HepG2 (cell line): ENCODE measurements around the gene PRKCZ. TPM values are rescaled to one million over a fixed set of nuclear protein-coding genes. Genes with fewer than 3 reads are reported as not detected.
A peak's percentile ranks its signal among the peaks of the same experiment; 100 is the strongest.

Source experiments
- ARNTL ChIP-seq: sonication (generic); formaldehyde crosslinking; IDR thresholded peaks from 2 replicates; pipeline ENCODE4 v1.4.0; 2020; ENCODE audit warnings: mild to moderate bottlenecking, missing genetic modification reagents
- MEIS1 ChIP-seq: sonication (generic); formaldehyde crosslinking; IDR thresholded peaks from 2 replicates; pipeline ENCODE4 v1.9.0; 2021; ENCODE audit warnings: mild to moderate bottlenecking, missing genetic modification reagents, moderate library complexity, borderline replicate concordance
- NAIF1 ChIP-seq: sonication (generic); formaldehyde crosslinking; IDR thresholded peaks from 2 replicates; pipeline ENCODE4 v1.5.0; 2020; ENCODE audit warnings: mild to moderate bottlenecking, missing genetic modification reagents, borderline replicate concordance
- NONO ChIP-seq, 2 experiments: fragments of 450-650 bp in 1 of 2; sonication (generic) in 1 of 2; formaldehyde crosslinking in 1 of 2; IDR thresholded peaks in 1 of 2; conservative IDR thresholded peaks in 1 of 2; 2 replicates each; pipeline versions ENCODE4 v1.6.1 to v1.8.0; 2017 to 2022; ENCODE audit warnings: mild to moderate bottlenecking in 1 of 2, missing genetic modification reagents in 1 of 2, moderate library complexity in 1 of 2
- PHF5A ChIP-seq: IDR thresholded peaks from one replicate; pipeline ENCODE4 v1.6.1; 2018; ENCODE audit warnings: low read depth, missing genetic modification reagents; ENCODE audit not compliant: unreplicated experiment
- POLR2A ChIP-seq, 2 experiments: IDR thresholded peaks; 2 replicates each; pipeline ENCODE4 v1.6.1; 2011; ENCODE audit warnings: low read depth in 2 of 2, low read length in 2 of 2, mild to moderate bottlenecking in 1 of 2, moderate library complexity in 1 of 2; ENCODE audit not compliant: insufficient read depth in 1 of 2
- ZBTB1 ChIP-seq: sonication (generic); formaldehyde crosslinking; IDR thresholded peaks from 2 replicates; pipeline ENCODE4 v1.4.0; 2020; ENCODE audit warnings: missing genetic modification reagents, borderline replicate concordance
- ZNF230 ChIP-seq: sonication (generic); formaldehyde crosslinking; IDR thresholded peaks from 2 replicates; pipeline ENCODE4 v1.4.0; 2020; ENCODE audit warnings: mild to moderate bottlenecking, missing genetic modification reagents
- ZNF280B ChIP-seq: sonication (generic); formaldehyde crosslinking; IDR thresholded peaks from 2 replicates; pipeline ENCODE4 v1.5.0; 2020; ENCODE audit warnings: missing genetic modification reagents, mild to moderate bottlenecking, borderline replicate concordance
- ZNF329 ChIP-seq: sonication (generic); formaldehyde crosslinking; IDR thresholded peaks from 2 replicates; pipeline ENCODE4 v1.9.0; 2021; ENCODE audit warnings: low read depth, mild to moderate bottlenecking, missing genetic modification reagents
- ZNF724P ChIP-seq: sonication (generic); formaldehyde crosslinking; IDR thresholded peaks from 2 replicates; pipeline ENCODE4 v1.8.0; 2022; ENCODE audit warnings: missing genetic modification reagents, borderline replicate concordance
- ZSCAN22 ChIP-seq: sonication (generic); formaldehyde crosslinking; IDR thresholded peaks from 2 replicates; pipeline ENCODE4 v1.4.0; 2020; ENCODE audit warnings: mild to moderate bottlenecking, missing genetic modification reagents
- polyA plus RNA-seq, 8 experiments: library from polyadenylated mRNA; depleted of rRNA in 3 of 8; stranded (reverse) in 7 of 8; unstranded in 1 of 8; fragments of >200 nt; fragmentation: Illumina TruSeq in 4 of 8; extraction: Trizol in 4 of 8; gene quantifications; 2 replicates each; pipeline versions ENCODE4 v1.2.1 to v1.2.3, GENCODE V29; 2011 to 2016; ENCODE audit warnings: low read depth in 4 of 8, missing spikeins in 1 of 8, mixed read lengths in 1 of 8; ENCODE audit not compliant: insufficient read depth in 1 of 8
- total RNA-seq, 5 experiments: library from RNA; depleted of rRNA; stranded (reverse); fragments of >200 nt; fragmentation: Illumina TruSeq; extraction: Trizol; gene quantifications; 2 replicates each; pipeline ENCODE4 v1.2.3, GENCODE V29; 2016; ENCODE audit warnings: low read depth in 1 of 5
- TF ChIP-seq, protein P1 (sequence below): sonication (generic); formaldehyde crosslinking; IDR thresholded peaks from 2 replicates; pipeline ENCODE4 v1.9.0; 2021; ENCODE audit warnings: missing genetic modification reagents, borderline replicate concordance
- TF ChIP-seq, protein P2 (sequence below): sonication (generic); formaldehyde crosslinking; IDR thresholded peaks from 2 replicates; pipeline ENCODE4 v1.4.0; 2020; ENCODE audit warnings: mild to moderate bottlenecking, missing genetic modification reagents
- TF ChIP-seq, protein P3 (sequence below), 2 experiments: sonication (generic) in 1 of 2; formaldehyde crosslinking in 1 of 2; IDR thresholded peaks; 2 replicates each; pipeline versions ENCODE4 v1.5.1 to v1.6.1; 2011 to 2020; ENCODE audit warnings: borderline replicate concordance in 1 of 2, low read depth in 1 of 2, low read length in 1 of 2, mild to moderate bottlenecking in 1 of 2, missing genetic modification reagents in 1 of 2, moderate library complexity in 1 of 2
- TF ChIP-seq, protein P4 (sequence below): sonication (generic); formaldehyde crosslinking; IDR thresholded peaks from 2 replicates; pipeline ENCODE4 v1.4.0; 2020; ENCODE audit warnings: missing genetic modification reagents, borderline replicate concordance

PRKCZ gene
- total and polyA plus RNA-seq, 2 of the 13 experiments (the other 11 are each of a cell fraction or from before 2014, with no cell fraction given) = 34.7 to 85.2 TPM

DNA sequence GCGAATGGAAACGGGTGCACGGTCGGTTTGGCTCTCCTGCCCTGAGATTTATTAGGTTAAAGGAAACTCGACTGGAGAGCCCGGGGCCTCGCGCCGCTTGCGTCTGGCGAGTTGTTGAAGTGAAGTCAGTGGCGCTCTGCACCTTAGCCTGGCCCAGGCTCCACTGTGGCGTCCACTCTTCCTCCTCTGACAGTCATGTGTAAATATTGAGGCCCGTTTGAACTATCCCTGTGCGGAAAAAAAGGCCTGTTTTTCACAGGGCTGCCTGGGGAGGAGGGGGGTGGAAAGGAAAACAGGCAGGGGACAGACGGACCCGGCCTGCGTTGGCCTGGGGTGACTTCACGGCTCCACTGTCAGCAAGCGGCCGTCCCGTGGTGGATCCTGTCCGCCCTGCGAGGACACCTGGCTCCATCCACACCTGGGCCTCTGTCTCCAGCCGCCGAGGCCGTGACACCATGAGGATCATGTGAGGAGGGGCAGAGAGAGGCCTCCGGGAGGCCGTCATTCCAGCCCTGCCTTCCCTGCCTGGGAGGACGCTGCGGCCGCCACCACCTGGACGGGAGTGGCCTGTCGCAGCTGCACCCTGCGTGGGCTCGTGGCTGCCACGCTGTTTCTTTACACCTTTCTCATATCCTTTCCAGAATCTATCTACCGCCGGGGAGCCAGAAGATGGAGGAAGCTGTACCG lies 84.6 kb downstream of the PRKCZ start (continued):
- TF ChIP-seq, protein P1, sequence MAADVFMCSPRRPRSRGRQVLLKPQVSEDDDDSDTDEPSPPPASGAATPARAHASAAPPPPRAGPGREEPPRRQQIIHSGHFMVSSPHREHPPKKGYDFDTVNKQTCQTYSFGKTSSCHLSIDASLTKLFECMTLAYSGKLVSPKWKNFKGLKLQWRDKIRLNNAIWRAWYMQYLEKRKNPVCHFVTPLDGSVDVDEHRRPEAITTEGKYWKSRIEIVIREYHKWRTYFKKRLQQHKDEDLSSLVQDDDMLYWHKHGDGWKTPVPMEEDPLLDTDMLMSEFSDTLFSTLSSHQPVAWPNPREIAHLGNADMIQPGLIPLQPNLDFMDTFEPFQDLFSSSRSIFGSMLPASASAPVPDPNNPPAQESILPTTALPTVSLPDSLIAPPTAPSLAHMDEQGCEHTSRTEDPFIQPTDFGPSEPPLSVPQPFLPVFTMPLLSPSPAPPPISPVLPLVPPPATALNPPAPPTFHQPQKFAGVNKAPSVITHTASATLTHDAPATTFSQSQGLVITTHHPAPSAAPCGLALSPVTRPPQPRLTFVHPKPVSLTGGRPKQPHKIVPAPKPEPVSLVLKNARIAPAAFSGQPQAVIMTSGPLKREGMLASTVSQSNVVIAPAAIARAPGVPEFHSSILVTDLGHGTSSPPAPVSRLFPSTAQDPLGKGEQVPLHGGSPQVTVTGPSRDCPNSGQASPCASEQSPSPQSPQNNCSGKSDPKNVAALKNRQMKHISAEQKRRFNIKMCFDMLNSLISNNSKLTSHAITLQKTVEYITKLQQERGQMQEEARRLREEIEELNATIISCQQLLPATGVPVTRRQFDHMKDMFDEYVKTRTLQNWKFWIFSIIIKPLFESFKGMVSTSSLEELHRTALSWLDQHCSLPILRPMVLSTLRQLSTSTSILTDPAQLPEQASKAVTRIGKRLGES (CRISPR knock-in tag) = no peak
- 0 out of 2 replicates have a peak, but pooled peaks have one; percentile 17 for TF ChIP-seq ZNF329 (CRISPR knock-in tag)
- TF ChIP-seq ARNTL (CRISPR knock-in tag) = no peak; the same call in none of the 2 replicates
- no peak for TF ChIP-seq ZNF230 (CRISPR knock-in tag)
- TF ChIP-seq ZNF724P = peak; percentile 39; the same call in 1 of the 2 replicates
- no peak for TF ChIP-seq NONO (IDR thresholded peaks at IDR 0.05)
- TF ChIP-seq NONO (CRISPR knock-in tag; conservative IDR thresholded peaks at IDR 0.05) = peak; percentile 52; the same call in 1 of the 2 replicates
- peak; percentile 46; the same call in 1 of the 2 replicates for TF ChIP-seq ZNF280B (CRISPR knock-in tag)
- TF ChIP-seq, protein P2, sequence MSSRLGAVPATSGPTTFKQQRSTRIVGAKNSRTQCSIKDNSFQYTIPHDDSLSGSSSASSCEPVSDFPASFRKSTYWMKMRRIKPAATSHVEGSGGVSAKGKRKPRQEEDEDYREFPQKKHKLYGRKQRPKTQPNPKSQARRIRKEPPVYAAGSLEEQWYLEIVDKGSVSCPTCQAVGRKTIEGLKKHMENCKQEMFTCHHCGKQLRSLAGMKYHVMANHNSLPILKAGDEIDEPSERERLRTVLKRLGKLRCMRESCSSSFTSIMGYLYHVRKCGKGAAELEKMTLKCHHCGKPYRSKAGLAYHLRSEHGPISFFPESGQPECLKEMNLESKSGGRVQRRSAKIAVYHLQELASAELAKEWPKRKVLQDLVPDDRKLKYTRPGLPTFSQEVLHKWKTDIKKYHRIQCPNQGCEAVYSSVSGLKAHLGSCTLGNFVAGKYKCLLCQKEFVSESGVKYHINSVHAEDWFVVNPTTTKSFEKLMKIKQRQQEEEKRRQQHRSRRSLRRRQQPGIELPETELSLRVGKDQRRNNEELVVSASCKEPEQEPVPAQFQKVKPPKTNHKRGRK = no peak
- peak; percentile 59 to 76 for TF ChIP-seq POLR2A (IDR thresholded peaks at IDR 0.05; ENCODE audit: insufficient read depth in 1 of 2, low read depth in 2 of 2, low read length in 2 of 2)
- TF ChIP-seq, protein P3, sequence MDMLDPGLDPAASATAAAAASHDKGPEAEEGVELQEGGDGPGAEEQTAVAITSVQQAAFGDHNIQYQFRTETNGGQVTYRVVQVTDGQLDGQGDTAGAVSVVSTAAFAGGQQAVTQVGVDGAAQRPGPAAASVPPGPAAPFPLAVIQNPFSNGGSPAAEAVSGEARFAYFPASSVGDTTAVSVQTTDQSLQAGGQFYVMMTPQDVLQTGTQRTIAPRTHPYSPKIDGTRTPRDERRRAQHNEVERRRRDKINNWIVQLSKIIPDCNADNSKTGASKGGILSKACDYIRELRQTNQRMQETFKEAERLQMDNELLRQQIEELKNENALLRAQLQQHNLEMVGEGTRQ (IDR thresholded peaks at IDR 0.05; ENCODE audit: low read depth, low read length) = no peak
- TF ChIP-seq, protein P3 (CRISPR knock-in tag; IDR thresholded peaks at IDR 0.05; ENCODE audit: borderline replicate concordance) = no peak
- no peak for TF ChIP-seq NAIF1 (CRISPR knock-in tag)
- TF ChIP-seq PHF5A (CRISPR knock-in tag) = no peak
- no peak for TF ChIP-seq MEIS1 (CRISPR knock-in tag)
- TF ChIP-seq ZSCAN22 (CRISPR knock-in tag) = no peak
- TF ChIP-seq, protein P4, sequence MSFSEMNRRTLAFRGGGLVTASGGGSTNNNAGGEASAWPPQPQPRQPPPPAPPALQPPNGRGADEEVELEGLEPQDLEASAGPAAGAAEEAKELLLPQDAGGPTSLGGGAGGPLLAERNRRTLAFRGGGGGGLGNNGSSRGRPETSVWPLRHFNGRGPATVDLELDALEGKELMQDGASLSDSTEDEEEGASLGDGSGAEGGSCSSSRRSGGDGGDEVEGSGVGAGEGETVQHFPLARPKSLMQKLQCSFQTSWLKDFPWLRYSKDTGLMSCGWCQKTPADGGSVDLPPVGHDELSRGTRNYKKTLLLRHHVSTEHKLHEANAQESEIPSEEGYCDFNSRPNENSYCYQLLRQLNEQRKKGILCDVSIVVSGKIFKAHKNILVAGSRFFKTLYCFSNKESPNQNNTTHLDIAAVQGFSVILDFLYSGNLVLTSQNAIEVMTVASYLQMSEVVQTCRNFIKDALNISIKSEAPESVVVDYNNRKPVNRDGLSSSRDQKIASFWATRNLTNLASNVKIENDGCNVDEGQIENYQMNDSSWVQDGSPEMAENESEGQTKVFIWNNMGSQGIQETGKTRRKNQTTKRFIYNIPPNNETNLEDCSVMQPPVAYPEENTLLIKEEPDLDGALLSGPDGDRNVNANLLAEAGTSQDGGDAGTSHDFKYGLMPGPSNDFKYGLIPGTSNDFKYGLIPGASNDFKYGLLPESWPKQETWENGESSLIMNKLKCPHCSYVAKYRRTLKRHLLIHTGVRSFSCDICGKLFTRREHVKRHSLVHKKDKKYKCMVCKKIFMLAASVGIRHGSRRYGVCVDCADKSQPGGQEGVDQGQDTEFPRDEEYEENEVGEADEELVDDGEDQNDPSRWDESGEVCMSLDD (CRISPR knock-in tag) = no peak
- TF ChIP-seq ZBTB1 (CRISPR knock-in tag) = no peak
